HG02852 (cell line): ENCODE data around the gene CAMTA1.
"Not testable (repeated sequence)": the region's sequence is repeated elsewhere in the genome, so short reads cannot be mapped to it uniquely, and the experiment has no call there.

Experiments
- ATAC-seq: cut with Tn5 transposase; IDR thresholded peaks from one replicate; pipeline ENCODE4 v1.9.1; 2021; ENCODE audit warnings: mild to moderate bottlenecking, moderate library complexity; ENCODE audit not compliant: unreplicated experiment

The CAMTA1 gene

DNA sequence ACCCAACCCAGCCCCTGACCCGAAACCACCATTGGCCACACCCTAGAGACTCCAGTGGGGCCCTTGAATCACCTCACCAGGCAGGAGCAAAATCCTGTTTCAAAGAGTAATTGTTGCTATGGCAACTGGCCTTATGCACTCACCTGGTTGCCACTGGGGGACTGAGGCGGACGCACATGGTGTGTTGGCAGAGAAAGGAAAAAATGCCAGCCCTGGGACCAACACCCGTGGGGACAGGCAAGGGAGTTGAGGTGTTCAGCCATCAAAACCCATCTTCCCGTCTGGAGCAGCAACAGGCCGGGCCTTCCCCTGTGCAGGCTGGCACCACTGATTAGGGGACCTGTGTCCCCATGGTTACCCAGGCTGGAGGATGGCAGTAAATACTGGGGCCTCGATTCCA lies 590.1 kb downstream of the CAMTA1 start:
- ATAC-seq, result no peak

DNA sequence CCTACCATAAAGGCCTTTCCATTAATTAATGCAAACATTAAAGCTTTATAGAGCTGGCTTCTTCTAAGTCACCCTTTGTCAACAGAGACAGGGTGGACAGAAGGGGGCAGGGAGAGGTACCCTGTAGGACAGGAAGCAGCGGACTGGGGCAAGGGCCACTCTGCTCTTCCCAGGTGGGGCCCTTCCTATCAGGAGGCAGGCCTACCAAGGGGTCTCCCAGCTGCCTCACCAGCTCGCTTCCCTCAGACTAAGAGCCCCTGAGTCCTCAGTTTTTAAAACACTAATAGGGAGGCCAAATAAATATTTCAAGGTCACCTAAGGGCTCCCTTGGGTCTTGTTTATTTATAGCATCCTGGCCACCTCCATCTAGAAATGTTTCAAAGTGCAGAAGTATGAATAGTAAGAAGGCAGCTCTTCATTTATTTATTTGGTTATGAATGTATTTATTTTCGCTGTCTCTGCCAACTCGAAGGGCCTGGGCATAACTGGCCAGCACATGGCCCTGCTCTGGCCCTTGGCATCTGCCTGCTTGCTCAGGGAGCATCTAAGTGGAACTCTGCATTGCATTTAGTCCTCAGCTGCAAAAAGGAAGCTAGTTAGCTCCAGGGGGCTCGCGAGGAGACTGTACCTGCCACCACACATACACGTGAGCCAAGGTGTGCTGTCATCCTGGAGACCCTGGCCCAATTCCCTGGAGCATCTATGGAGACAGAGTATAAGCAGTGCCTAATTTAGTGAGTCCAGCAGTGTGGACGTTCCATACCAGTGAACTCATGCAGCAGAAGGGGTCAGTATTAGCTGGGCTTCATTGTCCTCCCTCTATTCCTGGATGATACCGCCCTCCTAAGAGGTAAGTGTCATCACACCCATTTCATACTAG lies 590.8 kb downstream of the CAMTA1 start:
- no peak for ATAC-seq

DNA sequence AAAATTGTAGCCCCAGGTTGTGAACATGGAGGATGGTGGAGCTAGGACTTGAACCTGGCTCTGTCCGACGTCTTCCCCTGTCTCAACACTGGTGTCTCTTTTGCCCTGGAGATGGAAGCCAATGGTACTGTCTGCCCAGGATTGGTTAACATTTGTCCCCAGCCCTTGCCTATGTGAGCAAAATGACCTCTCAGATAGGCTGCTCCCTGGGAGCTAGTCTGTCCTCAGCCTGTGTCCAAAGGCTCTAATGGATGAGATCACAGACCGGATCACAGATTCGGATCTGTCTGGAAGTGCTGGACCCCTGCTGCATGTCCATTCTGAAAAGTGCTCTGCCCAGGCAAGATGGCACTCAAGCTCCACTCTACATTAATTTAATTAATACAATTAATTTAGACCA lies 591.4 kb downstream of the CAMTA1 start:
- no peak for ATAC-seq

DNA sequence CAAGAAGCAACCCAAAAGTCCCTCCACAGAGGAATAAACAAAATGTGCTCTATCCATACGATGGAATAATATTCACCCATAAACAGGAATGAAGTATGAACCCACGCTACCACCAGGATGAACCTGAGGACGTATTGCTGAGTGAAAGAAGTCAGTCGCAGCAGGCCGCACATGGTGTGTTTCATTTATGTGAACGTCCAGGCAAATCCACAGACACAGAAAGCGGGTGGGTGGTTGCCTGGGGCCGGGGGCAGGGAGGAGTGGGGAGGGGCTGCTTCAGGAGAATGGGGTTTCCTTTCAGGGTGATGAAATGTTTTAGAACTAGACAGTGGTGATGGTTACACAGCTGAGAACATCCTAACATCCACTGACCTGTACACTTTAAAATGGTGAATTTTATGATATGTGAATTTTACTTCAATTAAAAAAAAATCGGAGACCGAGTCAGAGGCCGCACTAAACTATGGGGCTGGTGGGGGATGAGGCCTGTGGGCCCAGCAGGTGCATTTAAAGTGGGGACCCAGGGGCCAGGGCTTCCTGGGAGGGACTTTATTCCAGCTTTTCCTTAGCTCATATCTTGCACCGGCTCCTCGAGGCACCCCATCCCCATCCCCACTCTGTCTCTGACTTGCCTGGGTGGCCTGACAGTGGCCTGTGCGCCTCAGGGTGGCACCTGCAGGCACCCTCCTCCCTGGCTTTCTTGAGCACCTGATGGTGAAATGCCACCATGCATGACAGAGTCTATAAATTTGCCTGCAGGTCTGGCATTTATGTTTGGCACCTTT lies 593.3 kb downstream of the CAMTA1 start:
- no peak for ATAC-seq

DNA sequence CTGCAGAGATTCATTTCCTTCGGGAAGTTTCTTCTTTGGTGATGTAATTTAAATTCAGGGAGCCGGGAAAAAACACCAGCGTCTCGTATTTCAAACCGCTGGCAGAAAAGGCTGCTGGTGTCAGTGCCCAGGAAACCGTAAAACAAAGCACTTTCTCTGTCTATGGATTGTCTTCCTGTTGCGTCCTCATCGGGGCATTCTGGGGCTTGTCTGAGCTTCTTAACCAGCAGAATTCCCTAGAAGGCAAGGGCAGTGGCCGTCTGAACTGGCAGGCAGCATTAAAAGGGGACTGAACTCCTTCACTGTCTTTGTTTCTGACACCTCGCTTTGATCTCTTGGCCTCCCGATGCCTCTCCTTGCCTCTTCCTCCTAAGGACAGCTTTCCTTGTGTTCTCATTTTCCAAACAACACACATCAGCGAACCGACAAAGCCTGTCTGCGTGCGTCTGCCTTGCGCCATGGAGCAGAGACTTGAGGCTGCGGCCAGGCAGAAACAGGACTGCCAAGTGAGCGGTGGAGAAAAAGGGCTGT lies 594.3 kb downstream of the CAMTA1 start:
- no peak for ATAC-seq

DNA sequence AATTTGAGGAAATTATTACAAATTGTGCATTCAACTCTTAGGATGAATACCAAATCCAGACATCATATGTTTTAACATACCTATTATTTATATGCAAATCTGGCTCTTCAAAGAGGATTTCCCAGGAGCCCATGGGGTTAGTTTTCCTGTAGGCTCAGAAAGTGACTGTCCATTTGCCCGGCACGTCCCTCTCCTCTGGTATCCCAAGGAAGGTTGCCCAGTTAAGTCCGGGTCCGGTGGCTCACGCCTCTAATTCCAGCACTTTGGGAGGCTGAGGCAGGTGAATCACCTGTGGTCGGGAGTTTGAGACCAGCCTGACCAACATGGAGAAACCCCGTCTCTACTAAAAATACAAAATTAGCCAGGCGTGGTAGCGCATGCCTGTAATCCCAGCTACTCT lies 594.8 kb downstream of the CAMTA1 start:
- not testable (repeated sequence) for ATAC-seq

DNA sequence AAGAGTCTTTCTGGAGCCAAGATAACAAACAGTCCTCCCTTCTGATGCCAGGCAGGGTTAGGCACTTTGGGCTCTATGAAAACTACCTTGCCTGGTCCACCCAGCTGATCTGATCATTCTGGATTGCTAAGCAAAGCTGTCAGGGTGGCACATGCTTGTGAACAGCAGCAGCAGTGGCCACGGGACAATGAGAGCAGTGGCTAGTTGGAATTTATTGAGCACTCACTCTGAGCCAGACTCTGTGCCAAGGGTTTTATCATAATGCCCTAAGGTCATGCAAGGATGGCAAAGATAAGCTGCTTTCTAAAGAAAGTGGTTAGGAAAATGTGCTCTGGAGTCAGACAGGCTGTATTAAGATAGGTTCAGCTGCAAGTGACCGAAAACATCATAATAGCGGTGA lies 595.5 kb downstream of the CAMTA1 start:
- ATAC-seq, result no peak

DNA sequence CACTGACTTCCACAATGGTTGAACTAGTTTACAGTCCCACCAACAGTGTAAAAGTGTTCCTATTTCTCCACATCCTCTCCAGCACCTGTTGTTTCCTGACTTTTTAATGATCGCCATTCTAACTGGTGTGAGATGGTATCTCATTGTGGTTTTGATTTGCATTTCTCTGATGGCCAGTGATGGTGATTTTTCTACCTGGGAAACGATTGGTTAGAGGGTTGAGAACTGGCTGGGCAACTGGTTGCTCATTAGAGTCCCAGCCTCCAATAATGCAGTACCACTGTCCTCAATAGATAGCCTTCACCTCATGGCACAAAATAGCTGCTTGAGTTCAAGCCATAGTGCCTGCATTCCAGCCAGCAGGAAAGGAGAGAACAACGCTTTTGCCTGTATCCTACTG lies 596.5 kb downstream of the CAMTA1 start:
- not testable (repeated sequence) for ATAC-seq

DNA sequence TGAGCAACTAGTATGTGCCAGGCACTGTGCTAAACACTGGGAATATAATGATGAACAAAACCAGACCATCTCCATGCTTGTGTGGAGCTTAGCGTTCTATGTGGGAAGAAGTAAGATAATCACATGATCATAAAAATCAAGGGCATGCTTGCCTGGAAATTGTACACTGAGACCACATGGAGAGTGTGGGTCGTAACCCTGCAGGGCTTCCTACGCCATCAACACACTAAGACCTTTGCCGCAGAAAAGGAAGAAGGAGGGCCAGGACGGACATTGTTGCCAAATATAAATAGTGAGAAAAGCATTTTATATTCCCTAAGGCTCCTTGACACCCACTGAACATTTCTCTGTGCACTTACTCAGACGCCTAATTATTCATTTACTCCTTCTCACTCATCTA lies 597.7 kb downstream of the CAMTA1 start:
- ATAC-seq, result no peak

DNA sequence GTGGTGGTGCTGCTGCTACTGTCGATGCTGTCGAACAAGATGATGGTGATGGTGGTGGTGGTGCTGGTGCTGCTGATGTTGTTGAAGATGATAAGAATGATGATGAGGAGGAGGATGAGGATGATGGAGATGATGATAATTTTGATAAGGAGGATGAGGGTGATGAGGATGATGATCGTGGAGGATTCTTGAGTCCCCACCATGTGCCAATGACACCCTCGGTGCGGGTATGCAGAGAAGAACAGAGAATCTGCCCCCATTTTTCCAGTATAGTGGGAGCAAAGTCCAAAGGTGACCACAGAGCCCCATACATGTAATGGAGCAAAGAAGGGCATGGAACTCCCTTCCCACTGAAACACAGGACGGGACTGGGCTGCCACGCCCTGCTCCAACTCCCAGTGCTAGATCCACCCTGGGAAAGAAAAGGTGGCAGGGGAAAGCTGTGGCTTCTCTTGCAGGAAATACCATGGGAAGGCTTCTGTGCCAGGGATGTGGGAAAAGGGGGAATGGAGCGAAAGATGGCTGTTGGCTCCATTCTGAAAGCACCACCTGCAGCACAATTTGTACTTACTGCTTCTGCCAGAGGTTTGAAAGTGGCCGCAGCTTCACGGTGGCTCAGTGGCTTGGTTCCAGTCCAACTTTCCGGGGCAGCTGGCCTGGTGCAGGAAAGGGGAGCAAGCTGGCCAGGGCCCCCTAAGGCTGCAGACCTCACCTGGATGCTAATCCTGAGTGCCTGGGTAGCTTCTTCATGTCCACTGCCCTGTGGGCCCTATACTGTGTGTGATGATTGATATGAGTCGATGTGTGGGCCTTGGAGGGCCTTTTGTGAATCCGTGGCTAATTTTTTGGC lies 598.6 kb downstream of the CAMTA1 start:
- ATAC-seq, result no peak

DNA sequence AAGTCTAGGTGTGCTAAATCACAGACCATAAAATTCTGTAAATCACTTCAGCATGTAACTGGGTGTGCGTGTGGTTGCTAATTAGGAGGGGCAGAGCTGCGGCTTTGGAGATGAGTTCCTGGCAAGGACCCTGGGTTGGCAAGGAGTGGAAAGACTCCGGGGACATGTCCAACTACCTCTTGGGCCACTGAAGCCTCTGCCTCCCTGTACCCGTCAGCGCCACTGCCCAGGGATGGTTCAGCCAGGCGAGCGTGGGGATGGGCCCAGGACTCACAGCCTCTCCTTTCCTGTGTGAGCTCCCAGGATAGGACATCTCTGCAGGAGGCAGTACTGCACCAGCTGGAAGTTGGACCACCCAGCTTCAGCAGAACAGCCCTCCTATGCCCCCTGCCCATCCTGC lies 599.4 kb downstream of the CAMTA1 start:
- no peak for ATAC-seq

DNA sequence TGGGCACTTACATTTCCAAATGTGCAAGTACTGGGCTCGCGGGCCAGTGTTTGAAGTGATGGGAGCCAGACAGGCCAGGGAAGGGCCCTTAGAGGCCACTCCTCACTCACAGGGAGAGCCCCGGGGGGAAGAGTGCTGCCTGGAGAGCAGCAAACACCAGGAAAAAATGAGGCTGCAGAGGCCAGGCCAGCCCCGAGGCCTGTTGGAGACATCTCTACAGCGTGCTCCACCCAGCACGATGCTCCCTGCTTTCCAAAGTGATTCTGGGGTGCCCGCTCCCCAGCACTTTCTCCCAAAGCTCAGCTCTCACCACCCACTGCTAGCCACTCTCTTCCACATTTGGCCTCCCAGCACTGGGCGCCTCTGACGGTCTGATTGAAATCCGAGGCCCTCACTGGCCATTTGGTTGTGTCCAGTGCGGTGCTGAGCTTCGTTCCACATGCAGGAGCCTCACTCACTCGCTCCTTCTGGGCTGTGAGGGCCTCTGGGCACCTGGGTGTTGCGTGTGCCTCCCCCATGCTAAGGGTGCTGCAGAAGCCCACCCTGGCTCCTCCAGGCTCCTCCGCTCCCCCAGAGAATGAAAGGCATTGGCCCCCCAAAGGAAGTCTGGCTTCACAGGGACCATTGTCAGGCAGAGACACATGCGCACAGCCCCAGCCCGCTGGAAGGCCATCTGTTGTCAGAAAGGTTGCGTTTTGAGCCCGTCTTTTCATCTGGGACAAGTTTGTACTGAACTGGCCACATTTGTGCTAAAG lies 600.4 kb downstream of the CAMTA1 start:
- ATAC-seq, result no peak

DNA sequence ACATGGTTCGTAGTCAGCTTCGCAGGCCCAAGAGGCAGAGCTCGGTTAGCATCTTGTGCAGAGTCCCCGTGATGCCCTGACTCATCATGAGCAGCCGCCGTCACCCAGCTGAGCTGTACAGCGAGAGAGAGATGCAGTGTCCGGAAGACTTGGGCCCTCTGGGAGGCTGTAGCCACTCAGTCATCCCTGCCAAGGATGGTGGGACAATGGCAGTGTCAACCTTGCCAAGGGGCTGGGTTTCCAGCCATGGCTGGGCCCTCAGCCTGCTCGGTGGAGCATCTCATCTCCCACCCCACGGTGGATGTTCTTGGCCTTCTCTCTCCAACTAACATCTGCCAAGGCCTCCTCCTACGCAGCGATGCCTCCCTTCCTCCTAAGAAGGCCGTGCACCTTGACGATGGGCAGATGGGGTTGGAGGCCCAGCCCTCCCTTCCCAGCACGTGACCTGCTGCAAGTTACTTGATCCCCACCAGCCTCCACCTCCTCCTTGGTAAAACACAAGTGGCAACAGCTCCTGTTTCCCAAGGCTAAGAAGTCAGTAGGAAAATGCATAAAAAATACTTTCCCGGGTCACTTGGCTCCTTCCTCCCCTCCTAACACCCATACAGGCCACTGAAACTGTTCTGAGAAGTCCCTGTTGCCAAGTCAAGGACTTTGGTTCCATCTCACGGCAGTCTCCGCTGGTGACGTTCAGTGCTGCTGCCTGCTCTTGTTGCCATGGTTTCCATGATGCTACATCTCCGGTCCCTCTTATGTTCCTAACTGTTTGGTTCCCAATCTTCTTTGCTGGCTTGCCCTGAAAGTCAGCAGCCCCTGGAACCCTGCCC lies 601.2 kb downstream of the CAMTA1 start:
- ATAC-seq, result no peak

DNA sequence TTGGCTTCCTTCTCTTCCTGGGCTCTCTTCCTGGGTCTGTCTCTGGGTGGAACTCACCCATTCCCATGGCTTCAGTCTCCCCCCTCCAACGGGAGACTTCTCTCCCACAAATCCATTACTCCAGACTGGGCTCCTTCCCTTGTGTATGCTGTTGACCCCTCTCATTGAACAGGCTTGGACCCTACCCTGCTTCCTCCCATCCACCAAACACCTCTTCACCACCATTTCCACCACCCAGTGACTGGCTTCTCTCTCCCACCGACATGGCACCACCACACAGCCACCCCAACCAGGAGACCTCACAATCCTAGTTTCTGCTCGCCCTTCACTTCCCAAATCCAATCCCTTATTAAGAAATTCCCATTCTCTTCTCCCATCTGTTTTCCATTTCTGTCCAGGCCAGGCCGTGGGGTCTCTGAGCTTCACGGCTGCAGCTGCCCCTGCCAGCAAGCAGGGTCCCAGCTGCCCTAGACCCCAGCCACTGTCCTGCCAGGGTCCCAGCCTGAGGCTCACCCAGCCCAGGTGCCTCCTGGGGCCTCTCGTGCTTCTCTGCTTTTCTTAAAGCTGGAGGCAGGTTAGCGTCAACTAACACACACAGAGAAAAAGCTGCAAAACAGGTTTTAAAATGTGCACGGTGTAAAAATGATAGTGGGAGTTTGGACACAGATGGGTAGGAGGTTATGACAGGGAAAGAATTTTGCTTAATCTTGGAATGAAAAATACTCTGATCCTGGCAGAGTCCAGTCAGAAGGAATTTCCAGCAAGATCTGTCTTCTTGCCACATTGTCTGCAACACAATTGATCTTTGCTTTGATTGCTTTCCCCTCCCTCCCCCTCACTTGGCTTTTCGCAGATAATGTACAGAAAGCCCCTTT lies 602.0 kb downstream of the CAMTA1 start:
- no peak for ATAC-seq

DNA sequence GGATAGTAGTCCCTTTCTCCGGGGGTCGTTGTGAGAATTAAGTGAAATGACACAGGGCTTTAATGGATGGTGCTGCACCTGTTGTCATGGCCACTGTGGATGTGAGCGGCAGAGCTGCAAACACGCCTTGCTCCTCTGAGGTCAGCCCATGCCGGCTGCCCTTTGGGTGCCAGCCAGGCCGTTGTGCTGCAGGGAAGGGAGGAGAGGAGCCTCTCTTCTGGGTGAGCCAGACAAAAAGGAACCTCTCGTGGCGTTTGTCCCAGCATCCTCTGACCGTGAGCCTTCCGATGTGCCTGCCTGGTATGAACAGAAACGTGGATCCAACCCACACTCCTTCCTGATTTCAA lies 602.9 kb downstream of the CAMTA1 start:
- no peak for ATAC-seq

DNA sequence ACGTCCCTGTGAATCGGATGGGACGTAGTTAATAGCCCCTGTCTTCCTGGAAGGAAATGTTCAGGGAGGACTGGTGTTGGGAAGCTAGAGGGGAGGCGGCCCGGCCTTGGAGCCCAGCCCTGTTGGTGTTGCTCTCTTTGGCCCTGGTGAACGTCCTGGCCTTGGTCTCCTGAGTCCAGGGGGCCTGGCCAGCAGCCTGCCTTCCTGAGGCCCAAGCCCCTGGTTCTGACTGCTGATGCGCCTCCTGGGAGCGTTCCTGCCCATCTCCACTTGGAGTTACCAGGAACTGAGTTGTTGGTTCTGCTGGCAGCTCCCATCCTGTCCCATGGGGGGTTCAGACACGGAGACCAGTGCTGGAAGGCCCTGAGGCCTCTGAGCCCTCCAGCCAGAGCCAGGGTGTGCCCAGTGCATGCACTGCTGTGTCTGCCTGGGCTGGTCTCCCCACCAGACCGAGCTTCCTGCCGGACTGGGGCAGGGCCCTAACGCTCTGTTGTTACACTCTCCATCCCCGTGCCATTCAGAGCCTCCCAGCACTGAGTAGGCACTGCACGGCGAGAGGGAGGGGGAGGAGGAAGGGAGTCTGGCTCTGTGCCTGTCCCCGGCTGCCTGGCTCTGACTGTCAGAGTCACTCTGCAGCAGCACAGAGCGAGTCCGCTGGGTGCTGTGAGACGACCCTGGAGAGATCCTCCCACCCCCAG lies 603.4 kb downstream of the CAMTA1 start:
- no peak for ATAC-seq

DNA sequence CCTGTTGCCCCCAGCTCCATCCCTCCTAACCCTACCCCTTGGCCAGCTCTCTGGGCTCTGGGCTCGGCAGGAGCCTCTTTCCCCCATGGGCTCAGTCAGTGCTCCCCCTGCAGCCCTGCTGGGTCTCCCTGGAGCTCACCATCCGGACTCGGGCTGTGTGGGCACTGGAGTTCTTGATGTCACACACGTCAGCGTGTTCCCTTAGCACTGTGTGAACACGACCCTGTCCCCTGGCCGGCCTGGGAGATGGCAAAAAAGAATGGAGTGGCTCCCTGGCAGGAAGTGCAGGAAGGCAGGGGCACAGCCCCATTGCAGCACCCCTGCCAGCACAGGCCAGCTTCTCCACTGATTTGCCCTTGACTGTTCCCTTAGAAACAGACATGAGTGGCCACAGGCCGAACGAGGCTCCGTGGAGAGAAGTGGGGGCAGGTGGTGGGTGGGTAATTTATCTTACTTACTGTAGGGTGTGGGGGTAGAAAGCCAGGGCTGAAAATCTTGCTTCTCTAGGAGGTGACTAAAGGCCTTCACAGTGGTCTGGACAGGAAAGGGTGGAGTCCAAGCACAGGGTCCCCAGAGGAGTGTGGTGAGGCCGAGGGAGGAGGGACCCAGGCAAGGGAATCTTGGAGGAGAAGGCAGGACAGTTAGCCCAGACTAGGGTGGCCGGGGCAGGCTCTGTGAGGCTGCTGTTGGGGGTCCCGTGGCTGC lies 604.1 kb downstream of the CAMTA1 start:
- no peak for ATAC-seq
